ENCODE results near the gene RIGI.

GRCh38 chr9:32558408-32558934 is 32.5 kb upstream of the RIGI start:
- no peak for TF ChIP-seq EZH2 (IDR thresholded peaks at IDR 0.05; ENCODE audit: borderline replicate concordance, low read depth, low read length, severe bottlenecking)
- TF ChIP-seq, protein P1, sequence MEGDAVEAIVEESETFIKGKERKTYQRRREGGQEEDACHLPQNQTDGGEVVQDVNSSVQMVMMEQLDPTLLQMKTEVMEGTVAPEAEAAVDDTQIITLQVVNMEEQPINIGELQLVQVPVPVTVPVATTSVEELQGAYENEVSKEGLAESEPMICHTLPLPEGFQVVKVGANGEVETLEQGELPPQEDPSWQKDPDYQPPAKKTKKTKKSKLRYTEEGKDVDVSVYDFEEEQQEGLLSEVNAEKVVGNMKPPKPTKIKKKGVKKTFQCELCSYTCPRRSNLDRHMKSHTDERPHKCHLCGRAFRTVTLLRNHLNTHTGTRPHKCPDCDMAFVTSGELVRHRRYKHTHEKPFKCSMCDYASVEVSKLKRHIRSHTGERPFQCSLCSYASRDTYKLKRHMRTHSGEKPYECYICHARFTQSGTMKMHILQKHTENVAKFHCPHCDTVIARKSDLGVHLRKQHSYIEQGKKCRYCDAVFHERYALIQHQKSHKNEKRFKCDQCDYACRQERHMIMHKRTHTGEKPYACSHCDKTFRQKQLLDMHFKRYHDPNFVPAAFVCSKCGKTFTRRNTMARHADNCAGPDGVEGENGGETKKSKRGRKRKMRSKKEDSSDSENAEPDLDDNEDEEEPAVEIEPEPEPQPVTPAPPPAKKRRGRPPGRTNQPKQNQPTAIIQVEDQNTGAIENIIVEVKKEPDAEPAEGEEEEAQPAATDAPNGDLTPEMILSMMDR (IDR thresholded peaks at IDR 0.05; ENCODE audit: borderline replicate concordance, extremely low read depth, low read length, poor library complexity, severe bottlenecking): no peak

Measured in DND-41 (cell line).